HG03135 (cell line): ENCODE measurements around the gene TNN.
A peak's percentile ranks its signal among the peaks of the same experiment; 100 is the strongest.

ENCODE experiments used
- ATAC-seq: cut with Tn5 transposase; IDR thresholded peaks from one replicate; pipeline ENCODE4 v1.9.1; 2021; ENCODE audit warnings: mild to moderate bottlenecking, moderate library complexity; ENCODE audit not compliant: unreplicated experiment

Gene TNN

DNA sequence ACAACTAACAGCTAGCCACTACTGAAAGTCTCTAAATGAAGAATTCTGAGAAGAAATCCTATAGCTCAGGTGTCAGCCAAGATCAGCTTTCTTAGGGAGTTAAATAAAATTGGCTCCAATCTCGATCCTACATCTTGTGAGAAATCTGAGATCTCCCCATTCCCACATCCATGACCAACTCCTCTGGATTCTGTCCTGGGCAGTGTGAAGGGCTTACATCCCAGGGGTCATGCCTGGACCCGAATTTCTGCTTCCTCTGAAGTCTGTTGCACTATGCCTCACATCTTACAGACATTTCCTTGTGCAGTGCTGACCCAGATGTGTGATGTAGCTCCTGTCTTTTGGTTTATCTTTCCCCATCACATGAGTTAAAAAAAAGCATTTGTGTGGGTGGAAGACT is 4.8 kb upstream of the TNN start:
- ATAC-seq, result no peak

DNA sequence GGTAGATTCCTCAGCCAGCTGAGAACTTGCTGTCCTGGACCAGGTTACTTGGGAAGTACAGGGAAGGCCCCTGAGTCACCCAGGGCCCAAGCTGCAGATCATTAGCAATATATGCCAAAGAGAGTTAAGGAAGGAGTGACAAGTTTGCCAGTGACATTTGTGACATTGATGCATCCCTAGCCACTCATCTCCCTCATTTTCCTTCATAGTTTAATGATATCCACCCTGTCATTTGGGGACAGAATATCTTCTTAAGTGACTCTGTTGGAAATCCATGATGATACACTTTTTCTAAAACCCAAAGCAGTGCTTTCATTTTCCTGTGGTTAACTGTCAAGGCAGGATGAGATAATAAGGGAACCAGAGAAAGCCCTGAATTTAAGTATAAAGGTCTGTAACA is 3.2 kb downstream of the TNN start:
- no peak for ATAC-seq

DNA sequence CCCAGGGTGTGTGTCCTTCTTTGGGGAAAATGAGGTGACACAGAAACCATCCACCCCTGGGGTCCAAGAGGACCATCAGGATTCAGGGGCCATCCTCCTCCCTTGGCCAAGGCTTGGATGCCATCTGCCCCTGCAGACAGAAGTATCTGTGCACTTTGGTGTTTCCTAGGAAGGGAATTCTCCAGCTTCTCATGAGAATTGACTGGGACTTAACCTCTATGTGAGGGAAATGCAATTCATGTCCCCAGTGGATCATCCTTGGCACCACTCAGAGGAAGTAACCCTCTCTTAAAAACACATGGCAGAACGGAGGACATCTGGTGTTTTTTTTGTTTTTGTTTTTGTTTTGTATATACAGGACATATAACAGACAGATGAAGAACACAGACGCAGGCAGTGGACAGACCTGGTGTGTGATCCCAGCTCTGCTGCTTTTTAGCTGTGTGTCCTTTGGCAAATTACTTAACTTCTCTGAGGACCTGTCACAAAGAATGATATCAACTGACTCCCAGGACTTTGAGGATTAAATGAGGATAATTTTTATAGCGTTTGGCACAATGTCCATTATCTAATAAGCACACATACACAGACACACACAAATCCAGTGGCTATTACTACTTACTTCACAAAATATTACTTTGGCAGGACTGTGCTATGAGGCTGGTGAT is 3.8 kb downstream of the TNN start:
- ATAC-seq, result no peak

GRCh38 chr1:175072099-175072951 is 4.7 kb downstream of the TNN start:
- ATAC-seq, result peak; percentile 63

DNA sequence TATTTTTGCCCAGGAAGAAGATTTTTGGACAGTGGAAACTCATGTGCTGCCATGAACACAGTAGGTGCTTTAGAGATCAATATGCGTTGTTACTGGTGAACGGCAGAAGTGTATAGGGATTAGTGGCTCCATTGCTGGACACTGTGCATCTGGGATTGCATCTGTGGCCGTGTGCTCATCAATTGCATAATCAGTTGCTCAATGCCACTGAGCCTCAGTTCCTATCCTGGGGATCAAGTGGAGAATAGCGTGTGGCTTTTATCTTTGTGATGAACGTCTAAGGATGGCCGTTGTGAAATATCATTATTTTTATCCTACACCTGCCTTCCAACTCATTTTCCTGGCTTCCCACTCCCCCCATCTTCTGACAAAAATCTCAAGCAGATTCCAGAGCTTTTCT is 5.4 kb downstream of the TNN start:
- no peak for ATAC-seq

DNA sequence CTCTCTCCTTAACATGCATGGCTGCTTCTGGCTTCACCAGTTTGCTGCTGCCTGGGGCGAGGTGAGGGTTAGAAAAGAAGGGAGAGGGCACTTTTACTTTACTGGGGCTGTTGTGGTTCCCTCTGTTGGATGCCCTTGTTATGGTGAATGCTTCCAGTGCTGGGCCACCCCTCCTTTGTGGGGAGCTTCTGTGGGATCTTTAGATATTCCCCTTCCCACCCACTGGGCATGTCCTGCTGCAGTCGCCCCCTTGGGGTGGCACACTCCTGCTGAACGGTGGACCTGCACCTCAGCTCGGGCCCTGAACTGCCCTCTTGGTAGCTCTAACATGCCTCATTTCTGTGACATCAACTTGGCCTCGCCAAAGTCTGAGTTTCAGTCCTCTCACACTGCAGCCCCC is 6.0 kb downstream of the TNN start:
- ATAC-seq, result no peak

DNA sequence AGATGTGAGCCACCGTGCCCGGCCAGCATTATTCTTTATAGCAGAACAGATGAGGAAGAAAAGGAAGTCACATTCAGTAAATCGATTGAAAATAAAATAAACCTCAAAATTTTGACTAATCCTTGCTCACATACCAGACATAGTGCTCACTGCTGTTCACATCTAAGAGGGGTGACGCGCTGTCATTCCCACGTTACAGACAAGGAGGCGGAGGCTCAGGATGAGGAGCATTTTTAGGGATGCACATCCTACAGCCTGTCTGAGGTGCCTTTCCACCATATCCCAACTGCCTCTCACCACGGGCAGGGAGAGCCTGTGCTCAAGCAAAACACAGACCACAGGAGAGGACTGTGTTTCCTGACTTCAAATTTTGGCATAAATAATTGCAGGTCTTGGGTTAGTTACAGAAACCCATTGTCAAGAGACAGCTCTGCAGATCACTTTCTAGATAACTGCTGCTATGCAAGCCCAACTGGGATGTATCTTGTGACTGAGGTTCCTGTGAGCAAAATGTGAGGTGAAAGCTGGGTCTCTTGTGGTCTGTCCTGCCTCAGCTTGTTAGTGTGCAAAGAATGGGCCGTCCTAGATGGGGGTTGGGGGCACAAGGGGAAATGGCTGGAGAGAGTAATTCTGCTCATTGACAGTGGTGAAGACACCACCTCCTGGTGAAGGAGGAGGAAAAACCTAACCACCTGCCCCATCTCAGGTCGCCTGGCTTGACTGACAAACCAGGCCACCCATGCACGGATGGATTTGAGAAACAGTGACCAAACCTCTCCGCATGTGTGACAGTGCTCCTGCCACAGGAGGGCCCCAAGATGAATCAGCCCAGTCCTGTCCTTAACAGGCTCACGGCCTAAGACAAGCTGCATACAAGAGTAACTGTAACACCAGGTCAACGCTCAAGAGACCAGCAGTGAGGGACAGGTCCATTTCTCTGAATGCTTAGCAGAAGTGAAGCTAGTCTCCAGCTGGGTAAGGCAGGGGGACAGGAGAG is 8.2 kb downstream of the TNN start:
- no peak for ATAC-seq

- ATAC-seq, result no peak
Observed at GRCh38 chr1:175077356-175078030, 9.9 kb downstream of the TNN start.

DNA sequence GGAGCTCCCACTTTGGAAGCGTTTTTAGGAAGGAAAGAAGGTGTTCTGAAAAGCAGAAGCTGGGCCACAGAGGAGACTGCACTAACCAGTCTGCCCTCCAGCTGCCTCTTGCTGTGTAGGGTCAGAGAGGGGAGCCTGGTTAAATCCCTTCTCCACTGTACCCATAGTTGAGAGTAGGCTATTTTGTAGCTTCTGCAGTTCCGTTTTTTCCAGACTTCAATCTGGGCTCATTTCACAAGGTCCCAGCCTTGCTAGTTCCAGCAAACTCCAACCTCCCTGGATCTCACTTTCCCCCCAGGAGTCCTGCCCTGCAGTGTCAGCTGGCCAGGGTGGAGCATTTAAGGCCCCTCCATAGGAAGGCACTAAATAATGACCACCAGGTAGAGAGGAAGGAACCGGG is 11.0 kb downstream of the TNN start:
- ATAC-seq, result no peak

DNA sequence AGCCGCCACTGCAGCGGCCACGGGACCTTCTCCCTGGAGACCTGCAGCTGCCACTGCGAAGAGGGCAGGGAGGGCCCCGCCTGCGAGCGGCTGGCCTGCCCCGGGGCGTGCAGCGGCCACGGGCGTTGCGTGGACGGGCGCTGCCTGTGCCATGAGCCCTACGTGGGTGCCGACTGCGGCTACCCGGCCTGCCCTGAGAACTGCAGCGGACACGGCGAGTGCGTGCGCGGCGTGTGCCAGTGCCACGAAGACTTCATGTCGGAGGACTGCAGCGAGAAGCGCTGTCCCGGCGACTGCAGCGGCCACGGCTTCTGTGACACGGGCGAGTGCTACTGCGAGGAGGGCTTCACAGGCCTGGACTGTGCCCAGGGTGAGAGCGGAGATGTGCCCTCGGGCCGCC is 11.7 kb downstream of the TNN start:
- ATAC-seq, result no peak

DNA sequence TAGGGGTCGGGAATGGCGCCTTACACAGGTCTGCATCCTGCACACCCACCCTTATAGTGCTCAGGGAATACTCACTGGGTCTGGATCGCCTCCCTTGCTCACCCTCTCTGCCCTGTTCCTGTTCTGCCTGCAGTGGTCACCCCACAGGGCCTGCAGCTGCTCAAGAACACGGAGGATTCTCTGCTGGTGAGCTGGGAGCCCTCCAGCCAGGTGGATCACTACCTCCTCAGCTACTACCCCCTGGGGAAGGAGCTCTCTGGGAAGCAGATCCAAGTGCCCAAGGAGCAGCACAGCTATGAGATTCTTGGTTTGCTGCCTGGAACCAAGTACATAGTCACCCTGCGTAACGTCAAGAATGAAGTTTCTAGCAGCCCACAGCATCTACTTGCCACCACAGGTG is 12.4 kb downstream of the TNN start:
- no peak for ATAC-seq

DNA sequence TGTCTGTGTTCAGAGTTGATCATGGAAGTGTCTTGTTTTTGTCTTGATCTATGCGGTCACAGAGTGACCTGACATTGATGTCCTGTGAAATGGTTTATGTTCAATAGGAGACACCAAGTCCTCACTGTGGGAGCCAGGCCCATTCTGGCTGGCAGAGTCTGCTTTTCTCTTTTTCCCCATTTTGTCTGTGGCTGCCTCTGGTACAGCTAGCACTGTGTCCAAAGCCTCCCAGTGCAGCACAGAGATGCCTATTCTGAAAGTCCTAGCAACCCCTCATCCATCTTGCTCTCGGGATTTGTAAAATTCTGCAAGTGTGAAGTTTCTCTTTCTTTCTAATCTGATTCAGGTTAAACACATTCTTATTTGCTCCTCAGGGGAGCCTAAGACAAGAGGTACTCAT is 14.3 kb downstream of the TNN start:
- ATAC-seq, result no peak

- no peak for ATAC-seq
Observed at GRCh38 chr1:175088525-175088951, 20.9 kb downstream of the TNN start.

- no peak for ATAC-seq
Observed at GRCh38 chr1:175089136-175089718, 21.6 kb downstream of the TNN start.

- ATAC-seq, result no peak
Observed at GRCh38 chr1:175090780-175091179, 23.1 kb downstream of the TNN start.

- ATAC-seq, result no peak
Observed at GRCh38 chr1:175094626-175095025, 27.0 kb downstream of the TNN start.

DNA sequence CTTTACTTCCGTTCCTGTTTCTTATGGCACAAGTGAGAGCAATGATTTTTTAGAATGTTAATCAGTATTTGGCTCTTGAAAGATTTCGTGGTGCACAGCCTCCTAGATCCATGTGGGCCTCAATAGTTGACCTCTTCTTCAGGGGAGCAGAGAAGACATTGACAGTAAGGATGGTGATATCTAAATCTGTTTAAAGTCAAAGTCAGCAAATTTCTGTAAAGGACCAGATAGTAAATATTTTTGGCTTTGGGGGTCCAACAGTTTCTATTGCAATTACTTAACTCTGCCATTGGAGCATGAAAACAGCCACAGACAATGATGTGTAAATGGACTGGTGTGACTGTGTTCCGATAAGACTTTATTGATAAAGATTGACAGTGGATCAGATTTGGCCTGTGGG is 27.4 kb downstream of the TNN start:
- no peak for ATAC-seq

GRCh38 chr1:175095978-175096607 is 28.5 kb downstream of the TNN start:
- ATAC-seq, result no peak

GRCh38 chr1:175097361-175097760 is 29.7 kb downstream of the TNN start:
- ATAC-seq, result no peak

GRCh38 chr1:175099916-175100315 is 32.3 kb downstream of the TNN start:
- ATAC-seq, result no peak
